ENCODE measurements around the gene PKIG. TPM values are rescaled to one million over a fixed set of nuclear protein-coding genes. Genes with fewer than 3 reads are reported as not detected.
A peak's percentile ranks its signal among the peaks of the same experiment; 100 is the strongest.

PKIG gene
- polyA plus RNA-seq, 3 donors: 0.67 to 1.4 (median 0.84) TPM

GRCh38 chr20:44635877-44636276, 53.5 kb downstream of the PKIG start:
- TF ChIP-seq CTCF (IDR thresholded peaks at IDR 0.05): no peak
- Mint-ChIP-seq H3K4me3 (no peak overlapping the region), H3K27ac (peak overlapping the region in 1 of 7 donors; percentile 4), H3K27me3 (ENCODE audit: low read depth in 3 of 3) (peaks cover 0 to 5% (median 0%) of the 10 kb centered on the region in 3 donors), H3K9me3 (peaks cover 0 to 5% (median 3%) of the 10 kb centered on the region in 7 donors), H3K36me3 (peaks cover 0 to 6% of the 10 kb centered on the region in 2 donors), H3K4me1 (peaks cover 2% of the 10 kb centered on the region)
- no peaks in the 10 kb centered on the region for H3K27me3 ChIP-seq (ENCODE audit: control insufficient read depth in 2 of 2, insufficient read depth in 2 of 2, low read length in 2 of 2)
- H3K9ac ChIP-seq (ENCODE audit: insufficient read depth, low read length, poor library complexity, severe bottlenecking): no peak overlapping the region
- 96% methylated on average over 3 of the region's 4 CpGs for WGBS (ENCODE audit: insufficient coverage)
- no peak for DNase-seq
- intact Hi-C loops (cut with micrococcal nuclease): no loop called here
- no peaks in the 10 kb centered on the region for H4K20me1 ChIP-seq (ENCODE audit: insufficient read depth, low read length)
- no peak overlapping the region for H3K27ac ChIP-seq (ENCODE audit: low read depth in 1 of 2, low read length in 2 of 2)
- H3K9me3 ChIP-seq (replicated peaks in 1 of 2; ENCODE audit: control insufficient read depth in 1 of 2, insufficient read depth in 1 of 2, low read length in 2 of 2): peaks cover 0 to 4% of the 10 kb centered on the region in 2 donors
- no peak overlapping the region for H3K4me2 ChIP-seq (replicated peaks; ENCODE audit: extremely low read depth, low read length, poor library complexity, severe bottlenecking)
- no peaks in the 10 kb centered on the region for H3K79me2 ChIP-seq (ENCODE audit: insufficient read depth, low read length)
- no peaks in the 10 kb centered on the region for H3K36me3 ChIP-seq (replicated peaks in 1 of 2; ENCODE audit: control insufficient read depth in 1 of 2, insufficient read depth in 2 of 2, low read length in 2 of 2)
- H3K4me3 ChIP-seq (replicated peaks in 1 of 3; ENCODE audit: low read depth in 2 of 3, low read length in 3 of 3): no peak overlapping the region
- no peak overlapping the region for H2AFZ ChIP-seq (ENCODE audit: insufficient read depth, low read depth, low read length, poor library complexity, severe bottlenecking)
- H3K4me1 ChIP-seq (ENCODE audit: control insufficient read depth in 1 of 2, insufficient read depth in 2 of 2, low read length in 2 of 2): no peaks in the 10 kb centered on the region

- no peaks in the 10 kb centered on the region for H3K79me2 ChIP-seq (ENCODE audit: insufficient read depth, low read length)
- Mint-ChIP-seq H3K4me3 (no peak overlapping the region), H3K27ac (no peak overlapping the region)
Observed at GRCh38 chr20:44637042-44637441, 54.7 kb downstream of the PKIG start.

More at GRCh38 chr20:44637042-44637441, 54.7 kb downstream of the PKIG start:
- Histone ChIP-seq H3K4me2 (replicated peaks; ENCODE audit: extremely low read depth, low read length, poor library complexity, severe bottlenecking) (no peak overlapping the region), H3K4me3 (replicated peaks in 1 of 3; ENCODE audit: low read depth in 2 of 3, low read length in 3 of 3) (no peak overlapping the region), H3K9ac (ENCODE audit: insufficient read depth, low read length, poor library complexity, severe bottlenecking) (no peak overlapping the region), H3K36me3 (replicated peaks in 1 of 2; ENCODE audit: control insufficient read depth in 1 of 2, insufficient read depth in 2 of 2, low read length in 2 of 2) (no peaks in the 10 kb centered on the region), H3K27ac (ENCODE audit: low read depth in 1 of 2, low read length in 2 of 2) (no peak overlapping the region), H3K4me1 (ENCODE audit: control insufficient read depth in 1 of 2, insufficient read depth in 2 of 2, low read length in 2 of 2) (peaks cover 9 to 10% of the 10 kb centered on the region in 2 donors), H2AFZ (ENCODE audit: insufficient read depth, low read depth, low read length, poor library complexity, severe bottlenecking) (no peak overlapping the region), H4K20me1 (ENCODE audit: insufficient read depth, low read length) (no peaks in the 10 kb centered on the region), H3K27me3 (ENCODE audit: control insufficient read depth in 2 of 2, insufficient read depth in 2 of 2, low read length in 2 of 2) (no peaks in the 10 kb centered on the region), H3K9me3 (replicated peaks in 1 of 2; ENCODE audit: control insufficient read depth in 1 of 2, insufficient read depth in 1 of 2, low read length in 2 of 2) (peaks cover 0 to 5% of the 10 kb centered on the region in 2 donors)
- no peak for DNase-seq
- TF ChIP-seq CTCF (IDR thresholded peaks at IDR 0.05): no peak
- Mint-ChIP-seq H3K4me1 (peaks cover 10% of the 10 kb centered on the region), H3K27me3 (ENCODE audit: low read depth in 3 of 3) (peaks cover 0 to 4% (median under 1%) of the 10 kb centered on the region in 3 donors), H3K36me3 (peaks cover 0 to 8% of the 10 kb centered on the region in 2 donors), H3K9me3 (peaks cover 0 to 6% (median 5%) of the 10 kb centered on the region in 7 donors)
- 95% methylated on average over 4 of the region's 5 CpGs for WGBS (ENCODE audit: insufficient coverage)
- intact Hi-C loops (cut with micrococcal nuclease): no loop called here
